C4-2B (cell line): ENCODE data around the gene DLG2.

Source experiments
- CTCF ChIP-seq: fragments of 450-650 bp; conservative IDR thresholded peaks from 2 replicates; pipeline ENCODE4 v1.5.1; 2017; ENCODE audit warnings: mild to moderate bottlenecking
- ZFX ChIP-seq: fragments of 450-650 bp; IDR thresholded peaks from 2 replicates; pipeline ENCODE4 v1.6.1; 2017

GRCh38 chr11:85042361-85042760 is 584.8 kb downstream of the DLG2 start:
- TF ChIP-seq CTCF, result no peak
- no peak for TF ChIP-seq ZFX
